Renal cortical epithelial cell (primary cell): ENCODE measurements around the gene LAMA5. TPM values are rescaled to one million over a fixed set of nuclear protein-coding genes. Genes with fewer than 3 reads are reported as not detected.

ENCODE experiments used
- DNase-seq: peaks from one replicate; pipeline ENCODE4 v3.0.0-alpha.2; 2011; ENCODE audit warnings: low read depth
- total RNA-seq: library from RNA; depleted of rRNA; stranded (reverse); fragments of >200 nt; gene quantifications from 2 replicates; pipeline ENCODE4 v1.2.3, GENCODE V29; 2014

Gene LAMA5, protein sequence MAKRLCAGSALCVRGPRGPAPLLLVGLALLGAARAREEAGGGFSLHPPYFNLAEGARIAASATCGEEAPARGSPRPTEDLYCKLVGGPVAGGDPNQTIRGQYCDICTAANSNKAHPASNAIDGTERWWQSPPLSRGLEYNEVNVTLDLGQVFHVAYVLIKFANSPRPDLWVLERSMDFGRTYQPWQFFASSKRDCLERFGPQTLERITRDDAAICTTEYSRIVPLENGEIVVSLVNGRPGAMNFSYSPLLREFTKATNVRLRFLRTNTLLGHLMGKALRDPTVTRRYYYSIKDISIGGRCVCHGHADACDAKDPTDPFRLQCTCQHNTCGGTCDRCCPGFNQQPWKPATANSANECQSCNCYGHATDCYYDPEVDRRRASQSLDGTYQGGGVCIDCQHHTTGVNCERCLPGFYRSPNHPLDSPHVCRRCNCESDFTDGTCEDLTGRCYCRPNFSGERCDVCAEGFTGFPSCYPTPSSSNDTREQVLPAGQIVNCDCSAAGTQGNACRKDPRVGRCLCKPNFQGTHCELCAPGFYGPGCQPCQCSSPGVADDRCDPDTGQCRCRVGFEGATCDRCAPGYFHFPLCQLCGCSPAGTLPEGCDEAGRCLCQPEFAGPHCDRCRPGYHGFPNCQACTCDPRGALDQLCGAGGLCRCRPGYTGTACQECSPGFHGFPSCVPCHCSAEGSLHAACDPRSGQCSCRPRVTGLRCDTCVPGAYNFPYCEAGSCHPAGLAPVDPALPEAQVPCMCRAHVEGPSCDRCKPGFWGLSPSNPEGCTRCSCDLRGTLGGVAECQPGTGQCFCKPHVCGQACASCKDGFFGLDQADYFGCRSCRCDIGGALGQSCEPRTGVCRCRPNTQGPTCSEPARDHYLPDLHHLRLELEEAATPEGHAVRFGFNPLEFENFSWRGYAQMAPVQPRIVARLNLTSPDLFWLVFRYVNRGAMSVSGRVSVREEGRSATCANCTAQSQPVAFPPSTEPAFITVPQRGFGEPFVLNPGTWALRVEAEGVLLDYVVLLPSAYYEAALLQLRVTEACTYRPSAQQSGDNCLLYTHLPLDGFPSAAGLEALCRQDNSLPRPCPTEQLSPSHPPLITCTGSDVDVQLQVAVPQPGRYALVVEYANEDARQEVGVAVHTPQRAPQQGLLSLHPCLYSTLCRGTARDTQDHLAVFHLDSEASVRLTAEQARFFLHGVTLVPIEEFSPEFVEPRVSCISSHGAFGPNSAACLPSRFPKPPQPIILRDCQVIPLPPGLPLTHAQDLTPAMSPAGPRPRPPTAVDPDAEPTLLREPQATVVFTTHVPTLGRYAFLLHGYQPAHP (N-terminal part only)
- 58.5 and 299 TPM in 2 replicates for total RNA-seq

DNA sequence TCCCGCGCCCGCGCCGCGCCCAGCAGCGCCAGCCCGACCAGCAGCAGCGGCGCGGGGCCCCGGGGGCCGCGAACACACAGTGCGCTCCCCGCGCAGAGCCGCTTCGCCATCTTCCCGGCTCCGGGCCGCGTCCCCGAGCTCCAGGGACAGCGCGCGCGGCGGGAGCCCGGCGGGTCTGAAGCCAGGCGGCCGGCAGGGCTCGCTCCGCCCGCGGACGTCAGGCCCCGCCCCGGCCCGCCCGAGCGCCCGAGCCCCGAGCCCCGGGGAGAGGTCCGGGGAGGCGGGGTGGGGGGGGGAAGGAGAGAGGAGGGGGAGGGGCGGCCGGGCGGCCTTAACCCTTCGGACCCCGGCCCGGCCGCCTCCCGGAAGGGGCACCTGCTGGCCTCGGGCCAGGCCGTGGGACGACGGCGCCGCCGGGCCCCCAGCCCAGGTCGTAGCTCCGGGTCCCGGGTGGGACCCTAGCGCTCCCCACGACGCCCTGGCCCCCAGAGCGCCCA is at the start of gene LAMA5:
TSS of gene LAMA5 (minus strand) at position 177 of the 497 bp plus-strand sequence. CDS start at position 110, 67 bp downstream.
- DNase-seq: no peak

DNA sequence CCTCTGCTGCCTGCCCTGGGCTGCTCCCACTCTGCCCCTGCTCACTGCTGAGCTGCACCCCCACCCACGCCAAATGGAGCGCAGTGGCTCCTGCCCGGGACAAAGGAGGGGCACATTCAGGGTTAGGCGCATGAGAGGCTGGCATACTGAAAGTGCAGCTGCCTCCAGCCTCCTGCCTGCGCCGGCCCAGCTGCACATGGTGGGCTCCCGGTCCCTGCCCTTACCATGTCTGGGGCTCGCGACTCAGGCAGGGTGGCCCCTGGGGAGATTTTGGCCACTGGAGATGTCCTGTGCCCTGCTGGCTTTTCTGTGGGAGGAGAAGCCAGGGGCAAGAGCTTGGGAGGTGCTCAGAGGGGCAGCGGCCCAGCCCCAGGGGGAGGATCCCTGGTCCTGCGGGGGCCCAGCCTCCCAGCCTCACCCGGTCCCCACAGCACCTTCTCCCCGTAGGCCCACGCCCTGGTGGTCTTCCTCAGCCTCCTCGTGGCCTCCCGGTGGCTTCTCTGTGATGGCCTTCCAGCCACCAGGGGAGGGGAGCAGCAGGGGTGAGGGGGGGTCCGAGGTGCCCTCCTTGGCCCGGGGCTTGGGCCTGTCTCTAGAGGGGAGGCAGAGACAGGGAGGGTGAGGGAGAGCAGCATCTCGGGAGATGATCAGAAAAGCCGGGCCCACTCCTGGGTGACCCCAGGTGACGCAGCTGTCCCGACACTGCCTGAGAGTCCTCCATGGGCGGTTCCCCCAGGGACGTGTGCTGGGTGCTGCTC is 48.4 kb upstream of the LAMA5 start:
- DNase-seq: no peak

DNA sequence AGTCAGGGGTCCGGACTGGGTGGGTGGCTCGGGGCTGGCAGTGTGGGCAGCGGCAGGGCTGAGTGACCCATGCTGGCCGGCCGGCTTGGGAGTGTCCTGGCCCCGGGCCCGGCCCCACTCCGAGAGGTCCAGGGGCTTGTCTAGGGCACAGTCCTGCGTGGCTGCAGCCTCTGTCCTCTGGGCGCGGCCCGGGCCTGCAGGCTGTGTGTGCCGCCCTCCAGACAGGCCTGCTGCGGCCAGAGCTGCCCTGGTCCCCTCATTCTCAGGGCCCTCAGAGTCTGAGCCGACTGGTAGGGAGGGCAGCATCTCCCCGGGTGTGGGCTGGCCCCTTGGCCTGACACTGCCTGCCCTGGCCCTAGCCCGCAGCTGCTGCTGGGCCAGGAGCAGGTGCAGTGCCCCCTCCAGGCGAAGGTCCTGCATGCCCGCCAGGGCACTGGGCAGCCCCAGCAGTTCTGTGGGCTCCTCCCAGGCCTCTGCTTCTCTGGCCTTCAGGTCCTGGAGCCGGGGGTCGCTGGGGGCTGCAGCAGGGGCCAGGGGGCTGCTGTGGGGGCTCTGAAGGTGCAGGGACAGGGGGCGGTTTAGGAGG is 46.9 kb upstream of the LAMA5 start:
- DNase-seq: no peak

DNA sequence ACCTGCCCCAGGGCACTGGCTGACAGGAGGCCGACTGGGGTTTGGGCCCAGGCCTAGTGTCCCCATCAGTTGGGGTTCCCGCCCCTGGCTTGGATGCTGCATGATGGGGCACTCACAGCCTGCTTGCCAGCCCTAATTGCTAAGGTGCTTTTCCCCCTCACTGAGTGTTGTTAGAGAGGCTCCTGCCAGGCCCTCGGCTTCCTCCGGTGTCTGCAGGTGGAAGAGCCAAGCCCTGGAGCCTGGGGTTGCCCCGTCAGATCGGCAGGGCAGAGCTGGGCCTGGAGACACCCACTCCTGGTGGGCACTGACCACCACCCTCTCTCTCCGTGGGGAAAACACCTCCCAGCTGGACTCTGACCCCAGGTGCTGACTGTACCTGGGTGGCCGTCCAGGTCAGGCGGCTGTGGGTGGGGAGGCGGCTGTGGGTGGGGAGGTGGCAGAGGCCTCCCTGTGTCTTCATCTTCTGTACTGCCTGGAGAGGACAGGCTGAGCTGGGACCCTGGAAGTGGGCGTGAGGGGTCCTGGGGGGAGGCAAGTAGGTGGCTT is 46.0 kb upstream of the LAMA5 start:
- DNase-seq: no peak

DNA sequence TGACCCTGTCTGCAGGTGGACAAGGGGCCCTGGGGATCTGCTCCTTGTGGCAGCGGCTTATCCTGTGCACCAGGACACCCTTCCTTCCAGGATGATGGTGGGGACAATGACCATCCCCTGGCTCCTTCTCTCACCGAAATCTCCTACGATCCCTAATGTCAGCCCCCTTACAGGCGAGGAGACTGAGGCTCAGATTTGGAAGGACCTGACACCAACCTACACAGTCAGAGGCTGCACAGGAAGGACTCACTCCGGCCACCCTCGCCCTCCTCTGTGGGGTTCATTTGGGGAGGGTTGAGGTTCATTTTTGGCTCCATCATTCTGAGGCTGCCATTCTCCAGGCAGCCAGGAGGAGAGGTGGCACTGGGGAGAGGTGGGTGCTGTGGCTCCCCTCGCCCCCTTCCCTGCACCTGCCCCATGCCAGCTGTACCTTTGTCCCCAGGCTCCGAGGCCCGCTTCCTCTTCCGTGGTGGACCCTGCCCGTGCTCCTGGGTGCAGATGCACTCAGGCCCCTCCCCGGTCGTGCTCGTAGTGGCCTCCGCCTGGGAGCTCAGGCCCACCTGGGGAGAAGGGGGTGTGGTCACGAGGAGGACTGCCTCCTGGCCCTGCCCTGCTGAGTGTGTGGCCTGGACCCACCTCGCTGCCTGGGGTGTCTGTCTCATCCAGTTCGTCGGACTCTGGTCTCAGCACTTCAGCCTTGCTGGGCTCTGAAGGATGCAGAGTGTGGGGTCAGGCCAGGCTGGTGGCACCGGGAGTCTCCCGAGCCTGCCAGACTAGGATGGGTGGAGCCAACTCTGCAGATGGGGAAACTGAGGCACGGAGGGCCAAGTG is 45.3 kb upstream of the LAMA5 start:
- no peak for DNase-seq

DNA sequence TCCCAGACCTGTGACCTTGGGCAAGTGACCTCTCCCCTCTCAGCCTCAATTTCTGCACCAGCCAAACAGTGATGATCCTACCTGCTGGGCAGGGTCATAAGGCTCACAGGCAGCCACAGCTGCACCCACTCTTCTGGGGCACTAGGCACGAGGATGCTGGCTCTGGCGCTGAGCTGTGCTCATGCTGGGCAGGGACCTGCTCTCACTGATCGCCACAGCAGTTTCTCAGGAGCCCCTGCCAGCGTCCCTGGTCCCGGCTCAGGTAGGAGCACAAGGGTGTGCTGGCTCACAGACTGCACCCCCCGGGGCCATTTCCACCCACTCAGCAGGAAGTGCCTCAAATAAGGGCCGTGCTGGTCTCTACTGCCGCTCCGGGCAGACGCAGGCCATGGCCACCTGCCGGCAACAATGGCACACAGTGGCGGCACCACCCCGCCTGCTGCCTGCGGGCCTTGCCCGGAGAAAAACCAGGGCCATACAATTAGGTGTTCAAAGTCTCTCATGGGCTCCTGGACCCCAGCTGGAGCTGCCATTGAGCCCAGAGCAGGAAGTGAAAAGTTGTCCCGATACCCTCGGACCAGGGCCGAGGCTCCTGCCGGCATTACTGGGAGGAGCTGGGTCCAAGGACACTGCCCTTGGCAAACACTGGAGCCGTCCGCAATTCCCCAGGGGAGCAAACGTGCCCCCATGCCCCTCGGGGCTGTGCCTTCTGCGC is 44.5 kb upstream of the LAMA5 start:
- DNase-seq: no peak

DNA sequence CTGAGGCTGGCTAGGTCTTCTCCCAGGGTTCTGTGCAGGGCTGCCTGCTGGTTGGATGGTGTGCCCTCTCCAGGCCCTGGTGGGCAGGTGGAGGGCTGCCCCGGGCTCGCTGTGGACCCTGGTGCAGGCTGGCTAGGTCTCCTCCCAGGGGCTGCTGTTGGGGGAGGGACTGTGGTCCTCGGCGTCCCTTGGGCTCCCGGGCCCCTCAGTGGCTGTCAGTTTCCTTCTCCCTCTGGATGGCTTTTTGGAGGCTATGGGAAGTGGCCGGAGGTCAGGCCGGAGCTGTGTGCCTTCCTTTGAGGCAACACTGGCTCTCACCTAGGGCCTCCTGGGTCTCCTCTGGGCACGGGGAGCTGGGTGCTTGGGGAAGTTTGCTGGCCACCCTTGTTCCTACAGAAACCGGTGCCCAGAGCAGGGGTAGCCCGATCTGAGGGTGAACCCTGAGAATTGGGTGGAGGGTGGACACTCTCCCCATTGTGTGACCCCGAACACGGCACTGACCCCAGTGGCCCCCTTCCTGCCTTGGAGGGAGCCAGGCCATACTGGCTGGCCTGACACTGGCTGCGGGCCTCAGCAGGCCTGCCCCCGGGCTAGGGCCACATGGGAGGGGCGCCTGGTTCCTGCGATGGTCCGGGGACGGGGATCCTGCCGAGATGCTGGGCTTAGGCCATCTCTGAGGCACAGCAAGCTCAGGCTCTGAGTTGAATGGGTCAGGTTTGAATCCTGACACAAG is 43.8 kb upstream of the LAMA5 start:
- no peak for DNase-seq

DNA sequence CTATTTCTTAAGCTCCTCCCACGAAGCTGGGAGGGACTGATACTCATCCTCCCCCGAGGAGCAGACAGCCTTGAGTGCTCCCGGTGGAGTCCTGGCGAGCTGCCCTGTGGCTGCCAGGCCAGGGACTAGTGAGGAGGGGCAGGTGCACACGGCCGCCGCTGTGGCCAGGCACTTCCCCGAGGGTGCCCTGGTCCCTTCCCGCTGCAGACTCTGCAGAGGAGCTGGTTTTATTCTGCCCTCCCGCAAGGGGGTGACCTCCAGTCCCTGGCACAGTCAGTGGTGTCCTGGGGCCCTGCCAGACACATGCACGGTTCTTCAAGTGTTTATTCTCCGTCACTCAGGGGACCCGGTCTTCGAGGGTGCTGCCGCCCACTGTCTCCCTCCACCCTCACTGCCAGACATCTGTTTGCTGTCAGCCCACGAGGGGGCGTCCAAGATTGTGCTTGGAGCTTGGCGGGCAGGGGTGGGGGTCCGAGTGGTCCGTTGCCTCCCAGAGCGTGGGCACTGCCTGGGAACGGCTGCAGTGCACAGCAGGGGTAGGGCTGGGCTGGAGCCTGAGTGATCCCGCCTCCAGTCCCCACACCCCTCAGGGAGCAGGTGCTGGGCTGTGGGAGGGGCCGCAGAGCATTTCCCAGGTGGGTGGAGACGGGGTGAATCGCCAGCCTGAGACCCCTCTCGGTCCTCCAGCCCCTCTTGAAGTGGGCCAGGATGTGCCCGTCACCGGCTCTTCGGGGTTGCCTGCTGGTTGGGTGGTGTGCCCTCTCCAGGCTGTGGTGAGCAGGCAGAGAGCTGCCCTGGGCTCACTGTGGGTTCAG is 43.0 kb upstream of the LAMA5 start:
- peak; percentile 58 for DNase-seq

DNA sequence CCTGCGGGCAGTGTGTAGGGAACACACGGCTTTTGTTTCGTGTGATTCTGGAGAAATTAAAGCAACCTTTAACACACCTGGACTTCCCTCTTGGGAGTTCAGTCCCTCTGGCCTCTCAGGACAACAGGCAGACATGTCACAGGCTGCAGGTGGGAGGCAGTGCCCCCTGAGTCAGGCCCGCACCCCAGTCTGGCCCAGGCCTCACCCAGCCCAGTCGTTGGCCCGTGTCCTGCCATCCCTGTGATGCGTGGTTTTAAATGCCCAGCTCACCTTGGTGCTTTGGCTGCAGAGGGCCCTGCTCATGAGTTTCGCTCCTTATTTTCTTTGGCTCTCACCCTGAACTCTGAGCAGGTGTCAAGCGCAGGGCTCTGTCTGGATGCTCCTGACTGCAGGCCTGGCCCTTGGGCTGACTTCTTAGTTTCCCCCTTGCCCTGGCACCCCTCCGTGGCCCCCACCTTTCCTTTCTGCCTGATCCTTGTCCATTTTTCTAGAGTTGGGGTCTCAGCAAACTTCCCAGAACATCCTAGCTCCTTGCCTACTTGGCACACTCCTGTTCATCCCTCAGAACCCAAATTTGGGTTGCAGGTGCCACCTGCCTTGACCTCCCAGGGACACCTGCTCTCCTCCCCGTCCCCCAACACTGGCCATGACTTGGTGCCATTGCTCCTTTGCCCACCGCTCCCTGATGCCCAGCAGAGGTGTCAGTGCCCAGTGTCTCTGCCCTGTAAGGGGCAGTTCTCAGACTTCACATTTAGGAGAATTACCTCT is 42.2 kb upstream of the LAMA5 start:
- DNase-seq: no peak

DNA sequence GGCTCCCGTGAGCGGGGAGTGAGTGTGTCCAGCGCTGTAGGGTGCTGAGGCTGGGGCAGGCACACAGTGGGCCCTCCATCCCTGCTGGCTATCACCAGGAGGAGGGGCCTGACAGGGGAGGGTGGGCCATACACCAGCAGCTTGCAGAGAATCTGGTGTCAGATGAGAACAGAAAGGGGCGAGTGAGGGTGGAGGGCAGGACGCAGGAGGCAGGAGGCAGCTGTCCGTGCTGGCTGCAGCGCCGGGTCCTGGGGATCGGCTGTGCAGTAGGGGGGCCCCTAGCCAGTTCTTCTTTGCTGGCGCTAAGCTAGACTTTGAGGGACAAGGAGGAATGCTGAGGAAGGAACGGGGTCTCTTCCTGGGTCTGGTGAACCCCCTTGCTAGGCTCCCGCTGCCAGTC is 41.5 kb upstream of the LAMA5 start:
- DNase-seq: no peak

DNA sequence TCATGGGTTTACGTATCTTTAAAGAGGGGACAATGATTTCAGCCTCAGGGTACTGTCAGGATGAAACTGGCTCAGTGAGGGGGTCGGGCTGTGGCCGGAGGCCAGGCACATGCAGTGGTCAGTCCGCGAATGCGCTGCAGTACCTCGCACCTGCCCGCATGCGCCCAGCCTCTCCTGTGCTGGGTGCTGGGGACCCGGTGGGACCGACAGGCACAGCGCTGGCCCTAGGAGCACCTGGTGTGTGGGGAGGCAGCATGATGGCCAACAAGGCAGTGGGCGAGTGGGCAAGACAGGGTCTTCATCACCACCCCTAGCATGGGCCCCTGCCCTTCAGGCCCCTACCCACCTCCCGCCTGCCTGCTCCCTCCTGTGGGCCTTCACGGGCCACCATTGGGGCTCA is 40.9 kb upstream of the LAMA5 start:
- no peak for DNase-seq

DNA sequence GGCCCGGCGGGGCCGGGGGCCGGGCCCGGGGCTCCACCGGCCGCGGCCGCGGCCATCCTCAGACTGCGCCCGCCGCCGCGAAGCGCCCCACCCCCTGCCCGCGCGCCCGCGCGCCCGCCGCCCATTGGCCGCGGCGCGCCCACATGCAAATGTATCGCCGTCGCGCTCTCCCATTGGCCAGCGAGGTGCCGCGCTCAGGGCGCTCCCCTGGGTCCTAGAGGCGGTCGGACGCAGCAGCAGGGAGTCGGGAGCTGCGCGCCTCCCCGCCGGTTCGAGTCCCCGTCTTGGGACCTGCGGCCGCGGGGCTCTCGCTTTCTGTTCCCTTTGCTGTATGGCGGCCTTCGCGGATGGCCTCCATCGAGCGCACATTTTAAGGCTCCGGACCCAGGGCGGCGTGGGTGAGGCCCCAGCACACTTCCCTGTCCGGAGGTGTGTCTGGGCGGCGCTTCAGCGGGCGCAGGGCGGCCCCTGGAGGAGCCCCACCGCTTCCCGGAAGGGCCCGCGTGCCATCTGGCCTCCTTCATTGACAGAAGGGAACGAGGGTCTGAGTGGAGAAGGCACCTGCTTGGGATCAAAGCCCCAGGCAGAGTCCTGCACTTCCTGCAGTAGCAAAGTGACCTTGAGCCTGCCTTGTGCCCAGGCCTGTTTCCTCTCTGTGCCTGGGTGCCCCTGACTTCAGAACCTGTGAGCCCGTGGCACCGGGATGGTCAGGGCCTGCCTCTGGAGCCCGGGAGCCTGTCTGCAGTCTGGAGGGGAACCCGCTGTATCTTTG is 40.3 kb upstream of the LAMA5 start, which contains the start of gene CABLES2:
TSS of gene CABLES2 (minus strand) at position 65 of the 772 bp plus-strand sequence. CDS start at position 56, 9 bp downstream.
- DNase-seq: peak; percentile 78

DNA sequence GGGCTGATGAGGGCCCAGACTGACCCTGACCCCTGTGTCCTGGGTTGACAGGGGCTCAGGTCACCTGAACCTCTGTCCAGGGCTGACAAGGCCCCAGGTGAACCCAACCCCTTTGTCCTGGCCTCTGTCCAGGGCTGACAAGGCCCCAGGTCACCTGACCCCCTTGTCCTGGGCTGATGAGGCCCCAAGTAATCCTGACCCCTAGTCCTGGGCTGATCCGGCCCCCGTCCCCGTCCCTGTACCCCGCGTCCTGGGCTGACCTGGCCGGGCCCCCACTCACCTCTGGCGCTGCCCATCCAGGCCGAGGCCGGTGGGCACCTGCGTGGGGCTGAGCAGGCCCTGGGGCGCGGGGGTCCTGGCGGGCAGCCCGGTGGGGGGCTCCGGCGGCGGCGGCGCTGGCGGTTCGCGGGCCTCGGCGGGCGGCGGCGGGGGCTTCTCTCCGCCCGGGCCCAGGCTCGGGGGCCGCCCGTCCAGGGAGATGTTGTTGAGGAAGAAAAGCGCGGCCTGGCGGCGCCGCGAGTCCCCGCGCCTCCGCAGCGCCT is 39.6 kb upstream of the LAMA5 start:
- no peak for DNase-seq

DNA sequence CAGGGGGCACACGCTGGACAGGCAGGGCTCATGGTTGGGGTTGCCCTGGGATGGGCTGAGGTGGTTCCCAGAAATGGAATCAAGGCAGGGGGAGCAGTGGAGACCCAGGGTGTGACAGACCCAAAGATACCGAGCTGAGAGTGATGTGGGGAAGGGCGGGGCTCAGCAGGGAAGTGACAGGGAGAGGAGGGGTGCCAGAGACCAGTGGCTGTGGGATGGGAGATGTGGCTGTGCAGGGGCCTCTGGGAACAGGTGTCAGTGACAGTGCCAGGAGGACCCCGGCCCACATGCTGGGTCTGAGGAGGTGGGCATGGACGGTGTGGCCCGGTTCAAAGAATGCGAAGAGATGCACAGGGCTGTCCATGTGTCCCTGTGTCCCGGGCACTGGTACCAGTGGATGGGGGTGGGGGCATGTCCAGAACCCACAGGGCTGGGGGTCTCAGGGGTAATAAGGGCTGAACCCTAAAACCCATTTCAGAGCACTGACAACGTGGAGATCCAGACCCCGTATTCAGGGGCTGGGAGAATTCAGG is 38.9 kb upstream of the LAMA5 start:
- DNase-seq: no peak
